ENCODE measurements around the gene POU2AF3.

Gene POU2AF3

GRCh38 chr11:111329306-111330204 lies 31.2 kb downstream of the POU2AF3 start:
- DNase-seq: no peak

- DNase-seq: no peak
These were observed 32.0 kb downstream of the POU2AF3 start for GRCh38 chr11:111330234-111330893.

GRCh38 chr11:111331711-111332479 lies 33.5 kb downstream of the POU2AF3 start:
- no peak for DNase-seq

GRCh38 chr11:111334532-111335502 lies 36.5 kb downstream of the POU2AF3 start:
- no peak for DNase-seq

- no peak for DNase-seq
These were observed 37.2 kb downstream of the POU2AF3 start for GRCh38 chr11:111335549-111335948.

- DNase-seq: no peak
These were observed 37.7 kb downstream of the POU2AF3 start for GRCh38 chr11:111336062-111336461.

- DNase-seq: no peak
These were observed 38.4 kb downstream of the POU2AF3 start for GRCh38 chr11:111336582-111337256.

- DNase-seq: no peak
These were observed 41.5 kb downstream of the POU2AF3 start for GRCh38 chr11:111339758-111340388.

- DNase-seq: no peak
These were observed 44.0 kb downstream of the POU2AF3 start for GRCh38 chr11:111342329-111342728.

- DNase-seq: no peak
These were observed 45.7 kb downstream of the POU2AF3 start for GRCh38 chr11:111344032-111344431.

- DNase-seq: no peak
These were observed 48.8 kb downstream of the POU2AF3 start for GRCh38 chr11:111347002-111347722.

- no peak for DNase-seq
These were observed 49.4 kb downstream of the POU2AF3 start for GRCh38 chr11:111347723-111348115.

GRCh38 chr11:111348147-111348546 lies 49.8 kb downstream of the POU2AF3 start:
- DNase-seq: no peak

- no peak for DNase-seq
These were observed 50.9 kb downstream of the POU2AF3 start for GRCh38 chr11:111349191-111349695.

- no peak for DNase-seq
These were observed 52.5 kb downstream of the POU2AF3 start for GRCh38 chr11:111350811-111351210.

GRCh38 chr11:111351374-111352055 lies 53.2 kb downstream of the POU2AF3 start:
- DNase-seq: no peak

GRCh38 chr11:111352231-111352746 lies 53.9 kb downstream of the POU2AF3 start:
- no peak for DNase-seq

- no peak for DNase-seq
These were observed 54.8 kb downstream of the POU2AF3 start for GRCh38 chr11:111352935-111353710.
